Heart right ventricle (tissue), 16 donors: ENCODE data around the gene PABPN1. TPM values are rescaled to one million over a fixed set of nuclear protein-coding genes. Genes with fewer than 3 reads are reported as not detected.
A peak's percentile ranks its signal among the peaks of the same experiment; 100 is the strongest.

ENCODE experiments used
- ATAC-seq, 8 donors: fragments of 200-7000 bp; cut with Tn5 transposase; one replicate each; pipeline ENCODE4 v1.9.1; 2020; ENCODE audit warnings: mild to moderate bottlenecking in 8 of 8, moderate library complexity in 8 of 8, moderate number of reproducible peaks in 1 of 8
- DNase-seq, 2 donors: peaks; one replicate each; pipeline ENCODE4 v3.0.0-alpha.2; 2020
- H3K27ac ChIP-seq, 10 donors: fragments of 200-600 bp; sonication (generic) in 2 of 10; one replicate each; pipeline versions ENCODE4 v1.5.0 to v1.8.0; 2020 to 2022; ENCODE audit warnings: mild to moderate bottlenecking in 3 of 10
- H3K27me3 ChIP-seq, 7 donors: fragments of 200-600 bp; one replicate each; pipeline ENCODE4 v1.8.0; 2021 to 2022; ENCODE audit warnings: mild to moderate bottlenecking in 2 of 7
- H3K36me3 ChIP-seq, 9 donors: fragments of 200-600 bp; sonication (generic) in 1 of 9; one replicate each; pipeline versions ENCODE4 v1.5.0 to v1.8.0; 2020 to 2022; ENCODE audit warnings: mild to moderate bottlenecking in 2 of 9
- H3K4me1 ChIP-seq, 9 donors: fragments of 200-600 bp; sonication (generic) in 1 of 9; one replicate each; pipeline versions ENCODE4 v1.5.0 to v1.8.0; 2020 to 2022; ENCODE audit warnings: mild to moderate bottlenecking in 4 of 9
- H3K4me3 ChIP-seq, 10 donors: fragments of 200-600 bp; sonication (generic) in 2 of 10; one replicate each; pipeline versions ENCODE4 v1.5.0 to v1.8.0; 2020 to 2022; ENCODE audit warnings: mild to moderate bottlenecking in 7 of 10, moderate library complexity in 2 of 10
- H3K9me3 ChIP-seq, 11 donors: fragments of 200-600 bp in 10 of 11; sonication (generic) in 2 of 11; one replicate each; pipeline versions ENCODE4 v1.5.0 to v1.8.0; 2013 to 2022; ENCODE audit warnings: mild to moderate bottlenecking in 2 of 11, control low read depth in 1 of 11, moderate library complexity in 1 of 11
- WGBS, 2 donors: extraction: QIAGEN DNeasy Blood & Tissue Kit; methylation state at CpG; one replicate each; pipeline ENCODE4 v1.1.7; 2013; ENCODE audit warnings: inconsistent platforms in 1 of 2; 5-methylcytosine and 5-hydroxymethylcytosine counted together
- intact Hi-C, 10 donors: fragments of 100-400 bp; cut with DNase I; formaldehyde crosslinking; loops; one replicate each; pipeline versions ENCODE4 v1.11.1 to v1.14.2; 2022
- polyA plus RNA-seq, 2 donors: library from polyadenylated mRNA; stranded (reverse); fragments of 200-250 nt; gene quantifications; one replicate each; pipeline ENCODE4 v1.2.3, GENCODE V29; 2013
- total RNA-seq, 10 donors: library from RNA; stranded (reverse); fragmentation: NEBNext Ultra II Directional in 3 of 10; extraction: Animal tissue kit (Norgen Biotek cat#: 25700) in 3 of 10; gene quantifications; one replicate each; pipeline versions ENCODE4 v1.2.1 to v1.2.4, GENCODE V29; 2021 to 2023
- TF ChIP-seq, protein P1 (sequence below), 9 donors: fragments of 200-600 bp; sonication (generic) in 2 of 9; IDR thresholded peaks; one replicate each; pipeline versions ENCODE4 v1.5.0 to v1.8.0; 2021 to 2022; ENCODE audit warnings: antibody characterized with exemption in 9 of 9, mild to moderate bottlenecking in 5 of 9, moderate library complexity in 1 of 9
- donor health status: Arrhythmogenic right ventricular cardiomyopathy.
- donor health status: ischemic (EF 13 %, LVEDD 7.1; RV severe dilation, severe dysfunction).
- donor health status: healthy with polysubstance abuse.
- donor health status: DM: no; HTN: yes; CAD: no.
- donor health status: DM: no; HTN: no; CAD: no.
- donor health status: ischemic (EF 25% LVEDD 6.9; RV normal size, moderate dysfunction).
- donor health status: ischemic (EF 25% LVEDD 5.7; RV mildly dilated, moderate dysfunction).
- donor health status: healthy.
- donor health status: DM: yes; HTN: yes; CAD: no.
- donor health status: Ischemic cardiomyopathy.
- donor health status: ischemic (EF 35%, LVEDD 5.7; RV mildly dilated, moderate dysfunction).
- donor health status: nonischemic (EF 11% LVEDD 7.7; RV severe dilation, severe dysfunction).
- donor health status: DM: yes; HTN: yes; CAD: no.
- donor health status: PGD.
- donor health status: ischemic (EF 29% LVEDD 5.4; RV normal size, mild dysfunction).
- donor health status: nonischemic (EF 23%, LVEDD 6.1; RV moderate dilation, normal function).

The PABPN1 gene
- total and polyA plus RNA-seq, 12 donors: 57.0 to 196 (median 68.6) TPM

GRCh38 chr14:23365732-23366425, 44.6 kb downstream of the PABPN1 start:
- Histone ChIP-seq H3K27ac (peak overlapping the region; percentile 50 to 90 (median 86)), H3K27me3 (peaks cover 0 to 45% (median 18%) of the 10 kb centered on the region in 7 donors), H3K9me3 (no peaks in the 10 kb centered on the region), H3K4me3 (peak overlapping the region; percentile 26 to 63 (median 58)), H3K36me3 (no peaks in the 10 kb centered on the region), H3K4me1 (peaks cover 0 to 22% (median 5%) of the 10 kb centered on the region in 9 donors)
- intact Hi-C loops: loop anchor here in 2 of 10 donors (5.0 kb wide), 2 partner anchors 39 to 104 kb away; no protein-coding TSS in a partner anchor
- 1% methylated on average over 47 to 48 of the region's 51 CpGs for WGBS, 2 donors
- TF ChIP-seq, protein P1, sequence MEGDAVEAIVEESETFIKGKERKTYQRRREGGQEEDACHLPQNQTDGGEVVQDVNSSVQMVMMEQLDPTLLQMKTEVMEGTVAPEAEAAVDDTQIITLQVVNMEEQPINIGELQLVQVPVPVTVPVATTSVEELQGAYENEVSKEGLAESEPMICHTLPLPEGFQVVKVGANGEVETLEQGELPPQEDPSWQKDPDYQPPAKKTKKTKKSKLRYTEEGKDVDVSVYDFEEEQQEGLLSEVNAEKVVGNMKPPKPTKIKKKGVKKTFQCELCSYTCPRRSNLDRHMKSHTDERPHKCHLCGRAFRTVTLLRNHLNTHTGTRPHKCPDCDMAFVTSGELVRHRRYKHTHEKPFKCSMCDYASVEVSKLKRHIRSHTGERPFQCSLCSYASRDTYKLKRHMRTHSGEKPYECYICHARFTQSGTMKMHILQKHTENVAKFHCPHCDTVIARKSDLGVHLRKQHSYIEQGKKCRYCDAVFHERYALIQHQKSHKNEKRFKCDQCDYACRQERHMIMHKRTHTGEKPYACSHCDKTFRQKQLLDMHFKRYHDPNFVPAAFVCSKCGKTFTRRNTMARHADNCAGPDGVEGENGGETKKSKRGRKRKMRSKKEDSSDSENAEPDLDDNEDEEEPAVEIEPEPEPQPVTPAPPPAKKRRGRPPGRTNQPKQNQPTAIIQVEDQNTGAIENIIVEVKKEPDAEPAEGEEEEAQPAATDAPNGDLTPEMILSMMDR (IDR thresholded peaks at IDR 0.05): no peak
- DNase-seq: peak; percentile 52 to 60
- ATAC-seq: peak; percentile 51 to 81 (median 74)

DNA sequence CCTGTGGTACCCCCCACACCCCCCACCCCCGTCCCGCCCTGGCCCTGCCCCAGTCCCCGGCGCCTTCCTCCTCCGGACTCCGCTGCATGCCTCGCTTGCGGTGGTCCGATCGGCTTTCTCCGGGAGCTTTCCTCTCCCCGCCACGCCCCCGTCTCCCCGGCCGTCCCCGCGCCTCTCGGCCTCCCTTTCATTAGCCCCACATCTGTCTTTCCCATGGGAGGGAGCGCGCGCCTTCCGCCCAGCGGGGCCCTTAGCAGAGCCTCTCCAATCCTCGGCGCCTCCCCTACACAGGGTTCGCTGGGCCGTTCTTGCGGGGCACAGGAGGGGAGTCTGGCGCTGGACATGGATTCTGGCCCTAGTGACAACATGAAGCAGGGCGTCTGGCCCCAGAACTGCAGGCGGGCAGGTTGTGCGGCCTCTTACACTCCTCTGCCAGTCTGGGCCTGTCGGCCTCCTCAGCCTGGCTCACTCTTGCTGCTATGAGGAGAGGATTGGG, 45.2 kb downstream of the PABPN1 start:
- TF ChIP-seq, protein P1 (IDR thresholded peaks at IDR 0.05): no peak
- no peaks in the 10 kb centered on the region for H3K9me3 ChIP-seq
- WGBS, 2 donors: 10 to 18% methylated on average over 34 of the region's 34 CpGs
- intact Hi-C loops: loop anchor here in 2 of 10 donors (5.0 kb wide), 2 partner anchors 39 to 104 kb away; no protein-coding TSS in a partner anchor
- no peaks in the 10 kb centered on the region for H3K36me3 ChIP-seq
- peaks cover 0 to 22% (median 5%) of the 10 kb centered on the region in 9 donors for H3K4me1 ChIP-seq
- DNase-seq (peak; percentile 73 to 79), ATAC-seq (peak; percentile 33 to 81 (median 58))
- peak overlapping the region in 9 of 10 donors; percentile 50 to 63 (median 59) for H3K4me3 ChIP-seq
- peak overlapping the region; percentile 50 to 90 (median 86) for H3K27ac ChIP-seq
- peaks cover 0 to 45% (median 18%) of the 10 kb centered on the region in 7 donors for H3K27me3 ChIP-seq

DNA sequence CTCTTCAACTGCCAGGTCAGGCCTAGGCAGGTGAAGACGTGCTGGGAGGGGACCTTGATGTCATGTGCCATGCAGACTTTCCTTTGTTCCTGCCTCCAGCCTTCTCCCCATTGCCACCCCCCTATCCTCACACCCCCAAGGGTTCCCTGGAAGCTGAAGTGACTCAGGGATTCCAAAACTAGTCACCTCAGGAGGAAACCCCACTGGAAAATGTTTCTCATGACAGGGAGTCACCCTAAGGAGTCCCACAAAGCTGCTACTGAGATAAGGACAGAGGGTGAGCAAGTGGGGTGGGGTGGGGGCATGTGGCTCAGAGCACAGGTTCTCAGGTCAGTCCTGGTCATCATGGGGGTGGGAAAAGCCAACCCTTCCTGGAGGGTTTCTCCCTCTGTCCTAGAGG, 49.0 kb downstream of the PABPN1 start:
- H3K36me3 ChIP-seq: no peaks in the 10 kb centered on the region
- H3K4me1 ChIP-seq: peaks cover 0 to 15% (median 0%) of the 10 kb centered on the region in 9 donors
- no peak for ATAC-seq
- intact Hi-C loops: loop anchor here in 3 of 10 donors (5.0 to 10.0 kb wide), 2 partner anchors 33 to 105 kb away; no protein-coding TSS in a partner anchor
- H3K27me3 ChIP-seq: peaks cover 0 to 23% (median 9%) of the 10 kb centered on the region in 7 donors
- TF ChIP-seq, protein P1 (IDR thresholded peaks at IDR 0.05): no peak
- H3K27ac ChIP-seq: no peak overlapping the region
- H3K4me3 ChIP-seq: no peak overlapping the region
- no peaks in the 10 kb centered on the region for H3K9me3 ChIP-seq
- DNase-seq: no peak
- WGBS, 2 donors: 47 to 56% methylated on average over 1 of the region's 1 CpG

DNA sequence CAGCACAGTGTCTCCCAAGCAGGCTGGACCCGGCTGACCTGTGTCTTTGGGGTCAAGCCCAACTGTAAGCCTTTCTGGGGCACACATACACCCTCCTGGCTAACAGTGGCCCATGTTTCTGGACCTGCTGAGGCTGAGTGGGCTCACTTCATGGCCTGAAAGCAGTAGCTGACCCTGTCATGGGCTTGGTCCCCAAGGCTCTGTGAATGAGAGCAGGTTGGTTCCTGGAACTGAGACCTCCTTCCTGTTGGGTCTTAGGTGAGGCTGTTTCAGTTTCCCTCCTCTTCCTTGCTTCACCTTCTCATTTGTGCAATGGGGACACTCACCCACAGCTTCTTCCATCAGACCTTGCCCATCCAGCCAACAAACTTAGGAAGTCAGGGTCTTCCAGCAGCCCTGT, 50.6 kb downstream of the PABPN1 start:
- intact Hi-C loops: loop anchor here in 3 of 10 donors (5.0 to 10.0 kb wide), 2 partner anchors 35 to 107 kb away; no protein-coding TSS in a partner anchor
- DNase-seq (no peak), ATAC-seq (no peak)
- no peaks in the 10 kb centered on the region for H3K9me3 ChIP-seq
- no peaks in the 10 kb centered on the region for H3K36me3 ChIP-seq
- 90 to 100% methylated on average over 1 of the region's 1 CpG for WGBS, 2 donors
- peaks cover 0 to 6% (median 0%) of the 10 kb centered on the region in 7 donors for H3K27me3 ChIP-seq
- TF ChIP-seq, protein P1 (IDR thresholded peaks at IDR 0.05): no peak
- H3K27ac ChIP-seq: no peak overlapping the region
- no peak overlapping the region for H3K4me3 ChIP-seq
- H3K4me1 ChIP-seq: peaks cover 0 to 11% (median 0%) of the 10 kb centered on the region in 9 donors
